Measurements from ENCODE around the gene DUOX1.

DUOX1 gene

GRCh38 chr15:45183511-45183910, 53.7 kb downstream of the DUOX1 start:
- no peaks in the 10 kb centered on the region for H3K9me3 ChIP-seq (ENCODE audit: control insufficient read depth, low read length)
- H2AK5ac ChIP-seq (ENCODE audit: low read length, severe bottlenecking) = peak overlapping the region; percentile 62
- H3K4me2 ChIP-seq (ENCODE audit: low read length, poor library complexity, severe bottlenecking) = no peak overlapping the region
- H3K36me3 ChIP-seq (ENCODE audit: control insufficient read depth in 1 of 2, insufficient read depth in 2 of 2, low read depth in 1 of 2, low read length in 2 of 2) = peaks cover 0 to 3% of the 10 kb centered on the region in 2 experiments
- no peak overlapping the region for H2BK12ac ChIP-seq (ENCODE audit: low read length in 2 of 2)
- H3K23ac ChIP-seq (ENCODE audit: low read length in 2 of 2) = no peak overlapping the region
- H2BK15ac ChIP-seq (ENCODE audit: low read depth, poor library complexity, severe bottlenecking) = no peak overlapping the region
- H3K14ac ChIP-seq (ENCODE audit: low read length in 2 of 2) = no peak overlapping the region
- peaks cover 45% of the 10 kb centered on the region for H3K4me1 ChIP-seq (ENCODE audit: control insufficient read depth, insufficient read depth, low read depth, low read length)
- no peak overlapping the region for H4K91ac ChIP-seq (ENCODE audit: low read length)
- no peak overlapping the region for H3K4ac ChIP-seq (ENCODE audit: low read depth in 1 of 2, low read length in 2 of 2)
- H3K9ac ChIP-seq (ENCODE audit: low read length) = no peak overlapping the region
- H3K18ac ChIP-seq (ENCODE audit: low read depth in 1 of 2, low read length in 2 of 2) = no peak overlapping the region
- H3K79me1 ChIP-seq (replicated peaks; ENCODE audit: low read length, poor library complexity, severe bottlenecking) = peaks cover 23% of the 10 kb centered on the region
- H2AFZ ChIP-seq (ENCODE audit: low read depth, low read length) = no peak overlapping the region
- no peak overlapping the region for H3K27ac ChIP-seq (ENCODE audit: low read length, poor library complexity, severe bottlenecking)
- H4K8ac ChIP-seq (ENCODE audit: low read length) = no peak overlapping the region
- peaks cover 0 to 4% of the 10 kb centered on the region in 2 experiments for H3K27me3 ChIP-seq (ENCODE audit: control insufficient read depth in 1 of 2, insufficient read depth in 1 of 2, low read length in 2 of 2)
- H2BK120ac ChIP-seq (ENCODE audit: low read depth, low read length) = no peak overlapping the region
- WGBS = 93% methylated on average over 2 of the region's 2 CpGs
- no peak overlapping the region for H2BK5ac ChIP-seq (ENCODE audit: low read depth, low read length, poor library complexity, severe bottlenecking)
- no peak overlapping the region for H3K4me3 ChIP-seq (ENCODE audit: insufficient read depth in 1 of 2, low read depth in 1 of 2, low read length in 2 of 2)
- DNase-seq = no peak

DNA sequence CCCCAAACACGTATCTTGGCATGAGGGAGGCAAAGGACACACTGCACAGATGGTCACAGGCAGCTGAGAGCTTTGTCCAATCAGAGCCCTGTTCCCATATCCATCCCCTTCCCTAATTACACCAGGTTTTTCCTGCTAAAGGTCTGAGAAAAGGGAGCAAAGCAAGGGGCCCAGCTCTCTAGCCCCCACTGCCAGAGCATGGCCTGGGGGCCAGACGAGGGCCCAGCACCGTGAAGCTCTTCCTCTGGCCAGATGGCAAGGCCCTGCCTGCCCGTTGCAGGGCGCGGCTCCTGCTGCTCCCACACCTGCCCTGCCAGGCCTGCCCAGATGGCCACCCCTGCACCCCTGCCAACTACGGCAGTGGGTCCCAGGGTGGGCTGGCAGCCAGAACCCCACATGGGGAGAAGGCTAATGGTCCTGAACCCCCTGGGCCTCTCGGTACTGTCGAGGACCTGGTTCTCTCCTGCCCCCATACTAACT, 54.8 kb downstream of the DUOX1 start:
- H3K79me1 ChIP-seq (replicated peaks; ENCODE audit: low read length, poor library complexity, severe bottlenecking) = peaks cover 21% of the 10 kb centered on the region
- H2BK120ac ChIP-seq (ENCODE audit: low read depth, low read length) = no peak overlapping the region
- no peak overlapping the region for H2BK15ac ChIP-seq (ENCODE audit: low read depth, poor library complexity, severe bottlenecking)
- peaks cover 43% of the 10 kb centered on the region for H3K4me1 ChIP-seq (ENCODE audit: control insufficient read depth, insufficient read depth, low read depth, low read length)
- H3K9ac ChIP-seq (ENCODE audit: low read length) = no peak overlapping the region
- no peak overlapping the region for H3K4ac ChIP-seq (ENCODE audit: low read depth in 1 of 2, low read length in 2 of 2)
- no peak overlapping the region for H2AFZ ChIP-seq (ENCODE audit: low read depth, low read length)
- H2BK12ac ChIP-seq (ENCODE audit: low read length in 2 of 2) = no peak overlapping the region
- H4K8ac ChIP-seq (ENCODE audit: low read length) = no peak overlapping the region
- H3K18ac ChIP-seq (ENCODE audit: low read depth in 1 of 2, low read length in 2 of 2) = no peak overlapping the region
- H3K14ac ChIP-seq (ENCODE audit: low read length in 2 of 2) = no peak overlapping the region
- H3K4me2 ChIP-seq (ENCODE audit: low read length, poor library complexity, severe bottlenecking) = no peak overlapping the region
- peaks cover 0 to 3% of the 10 kb centered on the region in 2 experiments for H3K36me3 ChIP-seq (ENCODE audit: control insufficient read depth in 1 of 2, insufficient read depth in 2 of 2, low read depth in 1 of 2, low read length in 2 of 2)
- no peak overlapping the region for H3K4me3 ChIP-seq (ENCODE audit: insufficient read depth in 1 of 2, low read depth in 1 of 2, low read length in 2 of 2)
- DNase-seq = no peak
- H3K23ac ChIP-seq (ENCODE audit: low read length in 2 of 2) = no peak overlapping the region
- H3K27ac ChIP-seq (ENCODE audit: low read length, poor library complexity, severe bottlenecking) = no peak overlapping the region
- WGBS = 93% methylated on average over 9 of the region's 9 CpGs
- H3K9me3 ChIP-seq (ENCODE audit: control insufficient read depth, low read length) = no peaks in the 10 kb centered on the region
- no peak overlapping the region for H2BK5ac ChIP-seq (ENCODE audit: low read depth, low read length, poor library complexity, severe bottlenecking)
- peaks cover 1 to 10% of the 10 kb centered on the region in 2 experiments for H3K27me3 ChIP-seq (ENCODE audit: control insufficient read depth in 1 of 2, insufficient read depth in 1 of 2, low read length in 2 of 2)
- peak overlapping the region; percentile 14 for H2AK5ac ChIP-seq (ENCODE audit: low read length, severe bottlenecking)
- H4K91ac ChIP-seq (ENCODE audit: low read length) = no peak overlapping the region

GRCh38 chr15:45185069-45185779, 55.4 kb downstream of the DUOX1 start:
- no peak overlapping the region for H3K9ac ChIP-seq (ENCODE audit: low read length)
- no peak overlapping the region for H4K8ac ChIP-seq (ENCODE audit: low read length)
- WGBS = 98% methylated on average over 2 of the region's 3 CpGs
- DNase-seq = no peak
- no peak overlapping the region for H3K4ac ChIP-seq (ENCODE audit: low read depth in 1 of 2, low read length in 2 of 2)
- no peak overlapping the region for H3K27ac ChIP-seq (ENCODE audit: low read length, poor library complexity, severe bottlenecking)
- peak overlapping the region; percentile 27 for H2AK5ac ChIP-seq (ENCODE audit: low read length, severe bottlenecking)
- H2BK12ac ChIP-seq (ENCODE audit: low read length in 2 of 2) = no peak overlapping the region
- H3K4me3 ChIP-seq (ENCODE audit: insufficient read depth in 1 of 2, low read depth in 1 of 2, low read length in 2 of 2) = no peak overlapping the region
- H2BK5ac ChIP-seq (ENCODE audit: low read depth, low read length, poor library complexity, severe bottlenecking) = no peak overlapping the region
- no peaks in the 10 kb centered on the region for H3K9me3 ChIP-seq (ENCODE audit: control insufficient read depth, low read length)
- peaks cover 0 to 3% of the 10 kb centered on the region in 2 experiments for H3K36me3 ChIP-seq (ENCODE audit: control insufficient read depth in 1 of 2, insufficient read depth in 2 of 2, low read depth in 1 of 2, low read length in 2 of 2)
- no peak overlapping the region for H3K14ac ChIP-seq (ENCODE audit: low read length in 2 of 2)
- H2AFZ ChIP-seq (ENCODE audit: low read depth, low read length) = no peak overlapping the region
- H3K4me1 ChIP-seq (ENCODE audit: control insufficient read depth, insufficient read depth, low read depth, low read length) = peaks cover 37% of the 10 kb centered on the region
- peaks cover 20% of the 10 kb centered on the region for H3K79me1 ChIP-seq (replicated peaks; ENCODE audit: low read length, poor library complexity, severe bottlenecking)
- no peak overlapping the region for H2BK15ac ChIP-seq (ENCODE audit: low read depth, poor library complexity, severe bottlenecking)
- no peak overlapping the region for H3K4me2 ChIP-seq (ENCODE audit: low read length, poor library complexity, severe bottlenecking)
- no peak overlapping the region for H3K23ac ChIP-seq (ENCODE audit: low read length in 2 of 2)
- no peak overlapping the region for H4K91ac ChIP-seq (ENCODE audit: low read length)
- peaks cover 4 to 15% of the 10 kb centered on the region in 2 experiments for H3K27me3 ChIP-seq (ENCODE audit: control insufficient read depth in 1 of 2, insufficient read depth in 1 of 2, low read length in 2 of 2)
- H2BK120ac ChIP-seq (ENCODE audit: low read depth, low read length) = no peak overlapping the region
- no peak overlapping the region for H3K18ac ChIP-seq (ENCODE audit: low read depth in 1 of 2, low read length in 2 of 2)

- Histone ChIP-seq H2BK5ac (ENCODE audit: low read depth, low read length, poor library complexity, severe bottlenecking) (no peak overlapping the region), H2AK5ac (ENCODE audit: low read length, severe bottlenecking) (no peak overlapping the region), H2BK120ac (ENCODE audit: low read depth, low read length) (no peak overlapping the region), H3K27me3 (ENCODE audit: control insufficient read depth in 1 of 2, insufficient read depth in 1 of 2, low read length in 2 of 2) (peaks cover 8 to 21% of the 10 kb centered on the region in 2 experiments), H3K14ac (ENCODE audit: low read length in 2 of 2) (no peak overlapping the region), H3K4ac (ENCODE audit: low read depth in 1 of 2, low read length in 2 of 2) (no peak overlapping the region), H3K4me3 (ENCODE audit: insufficient read depth in 1 of 2, low read depth in 1 of 2, low read length in 2 of 2) (peak overlapping the region in 1 of 2 experiments; percentile 72), H3K79me1 (replicated peaks; ENCODE audit: low read length, poor library complexity, severe bottlenecking) (peaks cover 18% of the 10 kb centered on the region), H2BK12ac (ENCODE audit: low read length in 2 of 2) (no peak overlapping the region), H4K91ac (ENCODE audit: low read length) (no peak overlapping the region), H4K8ac (ENCODE audit: low read length) (no peak overlapping the region), H2AFZ (ENCODE audit: low read depth, low read length) (no peak overlapping the region), H3K27ac (ENCODE audit: low read length, poor library complexity, severe bottlenecking) (peak overlapping the region; percentile 13), H3K9me3 (ENCODE audit: control insufficient read depth, low read length) (no peaks in the 10 kb centered on the region), H2BK15ac (ENCODE audit: low read depth, poor library complexity, severe bottlenecking) (no peak overlapping the region), H3K4me2 (ENCODE audit: low read length, poor library complexity, severe bottlenecking) (no peak overlapping the region), H3K18ac (ENCODE audit: low read depth in 1 of 2, low read length in 2 of 2) (no peak overlapping the region), H3K23ac (ENCODE audit: low read length in 2 of 2) (no peak overlapping the region), H3K36me3 (ENCODE audit: control insufficient read depth in 1 of 2, insufficient read depth in 2 of 2, low read depth in 1 of 2, low read length in 2 of 2) (no peaks in the 10 kb centered on the region), H3K4me1 (ENCODE audit: control insufficient read depth, insufficient read depth, low read depth, low read length) (peaks cover 33% of the 10 kb centered on the region), H3K9ac (ENCODE audit: low read length) (peak overlapping the region; percentile 10)
- no peak for DNase-seq
- 76% methylated on average over 8 of the region's 8 CpGs for WGBS
These were observed 56.3 kb downstream of the DUOX1 start for GRCh38 chr15:45185903-45186770.

Measured in mesenchymal stem cell (in vitro differentiated cells and primary cell).